ENCODE results near the gene BCL7B. TPM values are rescaled to one million over a fixed set of nuclear protein-coding genes. Genes with fewer than 3 reads are reported as not detected.
"Not testable (repeated sequence)": the region's sequence is repeated elsewhere in the genome, so short reads cannot be mapped to it uniquely, and the experiment has no call there.

The BCL7B gene
- 48.9 TPM for polyA plus RNA-seq (2013, experiment 1 of 2; ENCODE audit: insufficient read length)
- polyA plus RNA-seq (2013, experiment 2 of 2; ENCODE audit: insufficient read length) = 47.7 TPM

DNA sequence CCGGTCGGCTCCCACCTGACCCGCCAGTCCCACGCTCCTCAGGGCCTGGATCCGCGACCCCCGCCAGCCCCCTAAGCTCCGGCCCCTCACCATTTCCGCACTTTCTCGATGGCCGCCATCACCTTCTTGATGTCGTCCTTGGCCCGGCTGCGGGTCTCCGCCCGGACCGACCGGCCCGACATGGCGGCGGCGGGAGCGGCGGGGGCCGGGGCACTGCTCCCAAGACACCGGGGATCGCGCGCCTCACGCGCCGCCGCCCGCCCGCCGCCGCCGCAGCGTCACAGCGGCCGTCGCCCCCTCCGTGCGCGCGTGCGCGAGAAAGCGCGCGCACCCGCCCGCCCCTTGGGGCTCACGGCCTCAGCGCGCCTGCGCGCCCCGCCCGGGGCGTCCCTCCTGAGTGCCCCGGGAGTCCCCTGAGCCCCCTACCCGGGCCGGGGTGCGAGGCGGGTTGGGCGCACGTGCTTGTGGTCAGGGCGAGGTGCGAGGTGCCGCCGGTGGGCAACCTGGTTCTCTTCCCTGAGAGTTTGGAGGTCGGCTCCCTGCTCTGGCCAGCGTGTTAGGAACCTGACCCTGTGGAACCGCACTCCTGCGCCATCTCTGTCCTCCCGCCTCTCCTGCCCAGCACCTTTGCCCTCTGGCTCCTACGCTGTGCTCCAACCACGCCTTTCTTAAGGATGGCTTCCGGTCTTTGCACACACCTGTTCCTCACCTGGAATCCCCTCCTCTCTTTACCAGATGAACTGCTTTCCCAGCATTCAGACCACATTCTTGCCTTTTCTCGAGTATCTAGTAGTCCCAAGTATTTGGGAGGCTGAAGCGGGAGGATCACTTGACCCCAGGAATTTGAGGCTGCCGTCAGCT is at the start of gene BCL7B:
Gene BCL7B, minus strand, starts transcription at position 294 of the 861 bp plus-strand sequence. Its CDS starts 112 bp downstream, at position 182.
- DNase-seq = peak; percentile 76

DNA sequence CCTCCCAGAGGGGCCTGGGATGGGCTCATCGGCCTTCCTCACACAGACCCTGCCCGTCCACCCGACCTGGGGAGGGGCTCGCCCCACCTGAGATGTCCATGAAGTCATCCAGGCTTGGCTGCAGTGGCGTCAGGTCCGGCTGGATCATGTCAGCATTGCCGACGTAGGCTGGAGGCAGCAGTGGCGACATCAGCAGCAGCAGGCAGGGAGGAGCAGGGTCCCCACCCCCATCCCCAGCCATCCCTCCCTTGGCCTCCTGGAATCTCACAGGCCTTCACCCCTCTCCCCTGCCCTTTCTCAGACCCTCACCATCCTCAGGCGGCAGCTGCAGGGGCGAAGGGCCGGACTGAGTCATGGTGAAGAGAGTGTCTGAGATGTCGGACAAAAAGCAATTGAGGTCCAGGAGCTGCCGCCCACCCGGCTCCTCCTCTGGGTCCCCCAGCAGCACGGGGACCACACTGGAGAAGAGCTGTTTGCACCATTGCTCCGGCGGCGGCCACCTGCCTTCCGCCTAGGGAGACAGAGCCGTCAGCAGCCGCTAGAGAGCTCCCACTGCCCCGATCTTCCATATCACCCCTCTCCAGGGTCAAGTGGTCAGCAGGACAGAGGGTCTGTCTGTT is 48.2 kb upstream of the BCL7B start:
- no peak for DNase-seq

DNA sequence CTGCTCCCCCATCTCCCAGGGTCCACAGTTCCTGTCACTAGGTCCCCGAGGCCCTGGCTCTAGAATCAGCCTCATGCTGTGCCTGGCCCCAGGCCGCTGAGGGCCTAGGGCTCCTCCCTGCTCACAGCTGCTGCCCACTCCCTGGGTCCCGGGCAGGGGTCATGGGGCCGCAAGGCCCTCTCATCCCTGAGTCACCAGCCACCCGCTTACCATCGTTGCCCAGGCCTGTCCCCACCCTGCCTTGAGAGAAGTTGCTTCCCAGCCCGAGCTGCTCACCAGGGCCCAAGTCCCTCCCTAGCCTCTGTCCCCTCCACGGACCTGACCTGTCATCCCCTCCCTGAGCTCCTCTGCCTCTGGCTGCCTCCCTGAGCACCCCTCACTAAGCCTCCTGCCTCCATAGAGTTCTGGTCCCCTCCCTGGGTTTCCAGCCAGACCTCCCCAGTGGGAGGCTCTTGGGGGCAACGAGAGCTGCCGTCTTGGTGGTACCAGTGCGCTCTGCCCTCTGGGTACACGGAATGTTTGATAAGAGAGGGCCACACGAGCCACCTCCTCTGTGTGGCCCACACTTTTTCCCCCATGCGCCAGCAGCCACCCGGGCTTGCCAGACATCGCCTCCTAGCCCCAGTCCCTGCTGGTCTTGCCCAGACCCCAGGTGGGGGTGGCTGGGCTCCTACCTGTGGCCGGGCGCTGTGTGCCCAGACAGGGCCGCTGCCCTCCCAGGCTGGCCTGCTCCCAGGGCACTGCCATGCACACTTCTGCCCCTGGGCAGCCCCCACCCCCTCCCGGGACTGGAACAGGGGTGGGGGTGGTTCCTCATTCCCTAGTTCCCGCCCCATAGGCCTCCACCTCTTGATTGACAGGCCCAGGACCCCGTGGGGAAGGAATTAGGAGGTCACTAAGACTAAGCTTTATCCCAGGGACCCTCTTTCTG is 45.5 kb upstream of the BCL7B start:
- no peak for DNase-seq

DNA sequence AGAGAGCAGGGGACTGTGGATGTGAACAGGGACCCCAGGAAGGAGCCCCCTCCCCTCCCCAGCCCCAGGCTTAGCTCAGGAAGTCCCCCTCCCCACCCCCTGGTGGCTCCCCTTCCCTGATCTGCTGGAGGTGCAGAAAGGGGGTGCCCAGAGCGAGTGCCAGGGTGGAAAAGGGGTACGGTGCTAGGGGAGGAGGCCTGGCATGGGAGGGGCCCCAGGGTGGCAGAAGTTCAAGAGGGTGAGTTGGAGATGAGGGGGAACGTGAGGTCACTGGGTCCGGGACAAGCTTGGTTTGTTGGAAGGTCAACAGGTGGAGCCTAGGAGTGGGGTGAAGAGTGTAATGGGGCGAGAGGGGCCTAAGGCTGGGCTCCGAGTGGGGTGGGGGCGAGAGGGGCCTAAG is 42.4 kb upstream of the BCL7B start:
- DNase-seq = no peak

DNA sequence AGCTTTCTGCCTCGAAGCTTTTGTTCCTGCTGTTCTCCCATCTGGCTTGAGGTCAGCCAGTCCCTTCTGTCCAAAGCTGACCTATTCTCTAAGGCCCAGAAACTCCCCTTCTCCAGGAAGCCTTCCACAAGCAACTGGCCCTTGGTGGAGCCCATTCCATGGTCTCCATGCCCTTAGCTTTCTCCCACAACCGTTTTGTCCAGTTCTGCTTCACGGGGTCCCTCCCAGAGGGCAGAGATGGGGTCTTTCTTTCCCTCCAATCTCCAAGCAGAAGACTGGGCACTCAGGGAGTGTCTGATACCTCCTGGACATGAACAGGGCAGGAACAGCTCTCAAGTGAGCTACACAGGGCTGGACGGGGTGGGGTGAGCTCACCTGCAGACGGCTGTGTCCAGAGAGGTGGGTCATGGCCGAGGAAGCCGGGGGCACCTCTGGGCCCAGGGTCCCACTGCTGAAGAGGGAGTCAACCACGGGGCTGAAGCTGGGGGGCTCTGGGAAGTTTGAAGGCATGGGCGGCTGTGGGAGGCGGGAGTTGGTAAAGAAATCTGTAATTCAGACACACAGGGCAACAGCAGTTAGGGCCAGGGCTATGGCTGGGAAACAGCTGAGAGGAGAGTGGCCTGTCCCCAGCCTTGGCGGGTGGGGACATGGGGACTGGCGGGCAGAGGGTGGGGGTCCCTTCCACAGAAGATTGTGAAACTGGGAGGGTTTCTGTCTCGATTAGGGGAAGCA is 41.8 kb upstream of the BCL7B start:
- DNase-seq = no peak

DNA sequence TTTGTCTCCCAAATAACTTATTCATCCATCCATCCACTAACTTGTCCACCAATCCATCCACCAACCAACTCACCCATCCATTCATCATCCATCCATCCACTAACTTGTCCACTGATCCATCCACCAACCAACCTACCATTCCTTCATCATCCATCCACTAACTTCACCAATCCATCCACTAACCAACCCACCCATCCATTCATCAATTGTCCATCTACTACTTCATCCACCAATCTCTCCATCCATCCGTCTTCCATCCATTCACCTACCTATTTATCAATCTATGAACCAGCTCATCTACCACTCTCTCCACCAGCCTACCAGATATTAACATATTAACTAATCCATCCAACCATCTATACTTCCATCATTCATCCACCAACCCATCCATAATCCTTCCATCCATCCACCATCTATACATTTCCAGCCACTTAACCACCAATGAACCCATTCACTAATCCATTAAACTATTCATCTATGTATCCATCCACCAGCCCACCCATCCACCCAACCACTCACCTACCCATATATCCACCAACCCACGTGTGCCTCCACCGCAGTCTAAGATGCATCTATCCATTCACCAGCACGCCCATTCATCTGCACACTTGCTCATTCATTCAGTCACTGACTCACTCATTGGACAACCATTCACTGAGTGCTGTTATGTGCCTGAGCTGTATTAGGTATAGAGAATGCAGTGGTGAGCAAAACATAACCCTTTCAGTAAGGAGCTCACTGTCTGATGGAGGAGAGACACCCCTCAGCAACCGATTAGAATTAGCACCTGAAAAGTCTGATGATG is 40.7 kb upstream of the BCL7B start:
- DNase-seq = no peak

DNA sequence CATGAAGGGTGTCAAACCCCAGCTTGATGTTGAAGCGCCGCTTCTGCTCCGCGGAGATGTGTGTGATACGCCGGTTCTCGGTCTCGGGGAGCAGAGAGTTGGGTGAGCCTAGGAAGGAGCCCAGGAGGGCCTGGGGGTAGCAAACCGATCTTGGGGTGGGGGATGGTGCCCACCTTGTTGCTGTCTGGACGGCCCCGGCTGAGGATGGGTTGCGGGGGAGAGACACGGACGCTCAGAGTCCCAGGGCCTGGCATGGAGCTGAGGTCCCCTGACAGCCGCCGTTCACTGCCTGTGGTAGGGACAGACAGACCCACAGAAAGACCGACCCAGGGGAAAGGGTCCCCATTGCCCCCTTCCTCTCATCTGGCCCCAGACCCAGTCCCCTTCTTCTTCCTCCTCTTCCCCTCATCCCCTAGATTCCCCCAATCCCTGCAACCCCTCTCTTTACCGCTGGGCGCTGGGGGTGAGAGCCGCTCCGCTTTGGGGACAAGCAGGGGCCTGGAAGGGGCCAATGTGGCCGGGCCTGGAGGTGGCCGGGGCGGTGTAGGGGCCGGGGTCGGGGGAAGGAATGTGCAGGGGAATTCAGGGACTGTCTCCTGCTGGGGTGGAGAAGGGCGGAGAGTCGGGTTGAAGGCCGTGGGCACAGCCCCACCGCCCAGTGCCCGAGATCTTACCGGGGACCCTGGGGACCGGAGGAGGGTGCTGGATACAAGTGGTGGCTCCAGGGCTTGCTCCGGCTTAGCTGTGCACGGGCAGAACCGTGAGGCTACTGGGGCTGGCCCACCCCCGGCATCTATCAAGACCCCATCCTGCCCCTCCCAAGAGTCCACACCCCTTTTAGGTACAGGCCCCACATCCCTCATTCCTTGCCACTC is 38.9 kb upstream of the BCL7B start:
- no peak for DNase-seq

DNA sequence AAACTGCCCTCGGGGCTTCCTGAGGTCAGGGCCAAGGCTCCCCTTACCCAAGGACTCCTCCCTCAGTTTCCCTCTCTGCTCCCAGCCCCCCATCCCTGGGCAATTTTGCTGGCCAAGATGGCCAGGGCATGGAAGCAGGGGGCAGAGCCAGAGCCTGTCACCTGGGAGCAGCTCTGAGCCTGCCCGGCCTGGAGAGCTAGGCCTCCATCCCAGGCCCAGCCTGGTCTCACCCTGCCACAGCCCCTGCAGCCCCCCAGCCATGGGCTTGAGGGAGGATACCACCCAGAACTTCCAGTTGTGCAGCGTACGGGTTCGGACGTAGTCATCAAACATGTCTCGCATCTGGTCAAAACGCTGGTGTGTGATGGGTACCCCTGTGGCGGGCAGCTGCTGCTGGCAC is 37.9 kb upstream of the BCL7B start:
- no peak for DNase-seq

DNA sequence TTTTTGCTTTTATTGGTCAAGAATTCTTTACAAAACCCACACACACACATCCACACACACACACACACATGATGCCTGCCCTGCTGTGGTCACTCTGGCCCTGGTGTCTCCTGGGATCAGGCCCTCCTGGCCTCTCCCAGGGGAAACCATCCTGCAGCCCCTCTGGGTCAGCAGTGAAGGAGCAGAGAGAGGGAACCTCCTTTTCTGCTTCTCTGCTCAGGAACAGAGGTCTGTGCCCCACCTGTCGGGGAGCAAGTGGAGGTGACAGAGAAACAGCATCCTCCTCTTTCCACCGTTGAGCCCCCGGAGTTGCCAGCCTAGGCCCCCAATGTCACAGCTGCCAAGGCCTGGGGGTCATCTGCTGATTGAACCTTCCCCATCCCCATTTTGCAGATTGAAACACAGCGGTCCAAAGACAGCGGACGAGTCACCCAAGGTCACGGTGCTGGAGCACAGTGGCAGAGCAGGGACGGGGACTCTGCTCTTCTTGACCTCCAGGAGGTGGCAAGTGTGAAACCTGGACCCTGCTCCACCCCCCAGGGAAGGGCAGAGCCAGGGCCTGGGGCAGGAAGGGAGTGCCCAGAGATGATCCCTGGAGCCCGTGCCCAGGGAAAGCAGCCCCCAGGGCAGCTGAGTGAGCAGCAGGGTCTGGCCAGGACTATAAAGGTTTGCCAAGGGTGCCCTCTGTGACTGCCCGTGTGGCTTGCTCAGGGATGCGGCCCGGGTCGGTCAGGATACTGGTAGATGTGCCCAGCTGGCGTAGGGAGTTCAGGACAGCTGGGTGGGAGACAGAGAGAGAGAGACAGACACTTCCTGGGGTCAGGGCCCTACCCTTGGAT is 35.9 kb upstream of the BCL7B start:
- DNase-seq = no peak

DNA sequence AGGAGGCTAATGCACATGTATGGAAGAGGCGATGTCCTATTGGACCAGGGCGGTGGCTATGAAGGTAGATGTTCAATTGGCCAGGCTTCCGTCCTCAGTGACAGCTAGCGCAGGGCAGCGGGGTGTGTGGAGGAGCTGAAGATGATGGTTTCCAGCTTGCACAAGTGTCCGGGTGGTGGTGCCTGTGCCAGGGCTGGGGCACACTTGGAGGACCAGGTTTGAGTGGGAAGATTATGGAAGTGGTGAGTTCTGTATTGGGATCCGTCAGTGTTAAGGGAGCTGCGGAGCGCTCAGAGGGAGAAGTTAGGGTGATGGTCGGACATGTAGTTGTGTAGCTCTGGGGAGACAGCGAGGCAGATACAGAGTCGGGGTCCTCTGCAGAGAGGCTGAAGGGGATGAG is 29.4 kb upstream of the BCL7B start:
- DNase-seq = no peak

DNA sequence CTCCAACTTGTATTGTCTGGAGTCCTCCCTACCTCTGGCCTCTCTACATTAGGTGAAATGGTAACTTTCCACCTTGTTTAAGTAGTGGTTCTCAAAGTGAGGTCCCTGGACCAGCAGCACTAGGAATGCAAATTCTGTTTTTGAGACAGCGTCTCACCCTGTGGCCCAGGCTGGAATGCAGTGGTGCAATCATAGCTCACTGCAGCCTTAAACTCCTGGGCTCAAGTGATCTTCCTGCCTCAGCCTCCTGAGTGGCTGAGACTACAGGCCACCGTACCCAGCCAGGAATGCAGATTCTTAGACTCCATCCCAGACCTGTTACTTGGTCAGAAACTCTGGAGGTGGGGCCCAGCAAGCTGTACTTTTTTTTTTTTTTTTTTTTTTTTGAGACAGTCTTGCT is 27.7 kb upstream of the BCL7B start:
- DNase-seq = no peak

DNA sequence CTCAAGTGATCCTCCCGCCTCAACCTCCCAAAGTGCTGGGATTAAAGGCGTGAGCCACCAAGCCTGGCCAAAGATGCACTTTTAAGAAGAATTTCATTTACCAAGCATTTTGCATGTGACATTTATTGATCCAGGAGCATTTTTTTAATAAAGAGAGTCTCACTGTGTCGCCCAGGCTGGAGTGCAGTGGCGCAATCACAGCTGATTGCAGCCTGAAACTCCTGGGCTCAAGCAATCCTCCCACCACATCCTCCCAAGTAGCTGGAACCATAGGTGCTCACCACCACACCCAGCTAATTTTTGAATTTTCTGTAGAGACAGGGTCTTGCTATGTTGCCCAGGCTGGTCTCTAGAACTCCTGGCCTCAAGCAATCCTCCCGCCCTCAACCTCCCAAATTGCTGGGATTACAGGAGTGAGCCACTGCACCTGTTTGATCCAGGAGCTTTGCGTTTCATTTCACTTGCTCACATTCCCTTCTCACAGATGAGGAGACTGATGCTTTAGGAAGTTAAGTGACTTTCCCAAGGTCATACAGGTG is 25.2 kb upstream of the BCL7B start:
- DNase-seq = no peak

DNA sequence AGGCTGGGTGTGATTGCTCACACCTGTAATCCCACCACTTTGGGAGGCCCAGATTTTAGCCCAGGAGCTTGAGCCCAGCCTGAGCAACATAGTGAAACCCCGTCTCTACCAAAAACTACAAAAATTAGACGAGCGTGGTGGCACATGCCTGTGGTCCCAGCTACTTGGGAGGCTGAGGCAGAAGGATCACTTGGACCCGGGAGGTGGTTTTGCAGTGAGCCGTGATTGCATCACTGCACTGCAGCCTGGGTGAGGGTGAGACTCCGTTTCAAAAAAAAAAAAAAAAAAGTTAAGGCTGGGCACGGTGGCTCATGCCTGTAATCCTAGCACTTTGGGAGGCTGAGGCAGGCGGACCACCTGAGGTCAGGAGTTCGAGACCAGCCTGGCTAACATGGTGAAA is 23.5 kb upstream of the BCL7B start:
- DNase-seq = not testable (repeated sequence)

DNA sequence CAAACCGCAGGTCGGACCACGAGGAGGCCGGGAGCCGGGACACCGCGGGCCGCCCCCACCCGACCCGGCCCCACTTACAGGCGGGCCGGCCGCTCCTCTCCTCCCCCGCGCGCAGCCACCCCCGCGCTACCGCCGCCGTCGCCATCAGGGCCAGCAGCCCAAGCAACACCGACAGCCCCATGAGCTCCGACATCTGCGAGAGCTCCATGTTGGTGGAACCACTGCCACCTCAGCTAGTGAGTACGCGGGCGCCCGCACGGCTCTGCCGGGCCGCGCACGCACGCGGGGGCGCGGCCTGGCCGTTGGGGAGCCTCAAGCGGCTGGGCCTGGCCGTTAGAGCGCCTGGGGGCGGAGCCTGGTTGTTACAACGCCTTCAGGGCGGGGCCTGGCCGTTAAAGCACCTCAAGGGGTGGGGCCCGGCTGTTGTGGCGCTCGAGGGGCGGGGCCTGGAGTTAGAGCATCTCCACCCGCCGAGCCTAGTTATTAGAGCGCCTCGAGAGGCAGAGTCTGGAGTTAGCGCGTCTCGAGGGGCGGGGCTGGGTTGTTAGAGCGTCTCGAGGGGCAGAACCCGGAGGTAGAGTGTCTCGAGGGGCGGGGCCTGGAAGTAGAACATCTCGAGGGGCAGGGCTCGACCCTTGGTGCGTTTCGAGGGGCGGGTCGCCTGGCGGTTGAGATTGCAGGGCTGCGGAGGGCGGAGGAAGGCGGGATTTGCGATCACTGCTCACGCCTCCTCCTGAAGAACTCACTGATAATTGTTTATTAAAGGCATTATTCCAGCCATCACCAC is 21.0 kb upstream of the BCL7B start, which contains the start of gene TBL2:
Gene TBL2, minus strand, starts transcription at position 238 of the 787 bp plus-strand sequence. Its CDS starts 30 bp downstream, at position 208.
- peak; percentile 99 for DNase-seq

DNA sequence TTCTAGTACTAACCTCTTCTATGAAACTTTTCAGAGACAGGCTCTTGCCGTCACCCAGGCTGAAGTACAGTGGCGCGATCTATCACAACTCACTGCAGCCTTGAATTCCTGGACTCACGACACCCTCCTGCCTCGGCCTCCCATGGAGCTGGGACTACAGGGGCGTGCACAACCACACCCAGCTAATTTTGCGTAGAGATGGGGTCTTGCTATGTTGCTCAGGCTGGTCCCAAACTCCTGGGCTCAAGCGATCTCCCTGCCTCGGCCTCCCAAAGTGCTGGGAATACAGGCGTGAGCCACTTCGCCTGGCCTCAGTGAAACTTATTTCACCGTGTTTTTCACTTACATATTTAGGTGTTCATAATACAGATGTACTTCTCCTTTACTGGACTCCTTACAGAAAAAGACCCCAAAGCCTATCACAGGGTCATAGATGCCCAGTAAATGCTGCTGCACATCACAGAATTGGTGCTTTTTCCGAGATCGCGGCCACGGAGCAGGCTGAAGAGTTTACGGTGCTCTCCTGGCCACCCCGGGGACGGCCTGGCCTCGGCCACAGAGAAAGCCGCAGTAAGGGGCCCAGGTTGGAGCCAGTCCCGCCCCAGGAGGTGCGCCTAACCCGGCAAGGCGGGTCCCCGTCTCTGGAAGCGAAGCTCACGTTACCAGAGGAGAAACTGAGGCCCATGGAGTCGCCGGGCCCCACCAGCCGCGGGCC is 20.3 kb upstream of the BCL7B start:
- DNase-seq = peak; percentile 34

DNA sequence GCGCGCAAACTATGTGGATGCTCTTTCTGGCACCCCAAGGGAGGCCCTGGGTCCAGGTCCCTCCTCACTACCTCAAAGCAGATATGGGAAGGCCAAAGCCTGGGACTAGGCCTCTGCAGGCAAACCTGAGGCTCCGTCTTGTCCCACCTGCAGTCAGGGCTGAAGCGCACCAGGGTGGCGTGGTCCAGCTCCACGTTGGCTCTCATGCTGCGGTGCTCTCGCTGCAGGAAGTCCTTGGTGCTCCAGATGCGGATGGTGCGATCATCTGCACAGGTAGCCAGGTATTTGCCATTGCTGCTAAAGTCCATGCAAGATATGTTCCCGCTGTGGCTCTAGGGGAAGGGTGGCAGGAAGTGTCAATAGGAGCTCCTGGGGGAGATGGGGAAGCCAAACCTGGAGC is 16.3 kb upstream of the BCL7B start:
- no peak for DNase-seq

DNA sequence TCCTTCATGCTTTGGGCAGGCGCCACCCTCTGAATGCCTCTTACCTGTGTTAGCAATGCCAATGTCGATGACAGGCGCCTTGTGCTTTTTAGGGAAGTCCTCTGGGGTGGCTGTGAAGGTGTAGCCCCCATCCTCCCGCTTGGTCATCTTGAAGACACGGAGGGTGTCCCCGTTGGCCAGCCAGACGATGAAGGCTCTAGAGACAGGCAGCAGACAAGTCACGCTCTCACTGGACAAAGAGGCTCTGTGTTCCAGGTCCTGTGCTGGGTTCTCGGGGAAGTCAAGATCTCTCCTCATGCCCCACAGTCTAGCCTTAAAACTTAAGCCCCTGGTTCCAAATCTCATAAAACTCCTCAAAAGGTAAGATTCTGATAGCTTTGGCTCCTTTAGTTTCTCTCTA is 15.8 kb upstream of the BCL7B start:
- DNase-seq = no peak
